GM21576 (cell line): ENCODE measurements around the gene SPECC1L.

Source experiments
- ATAC-seq: cut with Tn5 transposase; IDR thresholded peaks from one replicate; pipeline ENCODE4 v1.9.1; 2021; ENCODE audit warnings: mild to moderate bottlenecking, moderate library complexity; ENCODE audit not compliant: unreplicated experiment

SPECC1L gene

GRCh38 chr22:24393012-24393559 lies 122.5 kb downstream of the SPECC1L start:
- ATAC-seq: no peak

- ATAC-seq: no peak
These were observed 123.2 kb downstream of the SPECC1L start for GRCh38 chr22:24393848-24394247.

GRCh38 chr22:24394254-24394653 lies 123.6 kb downstream of the SPECC1L start:
- no peak for ATAC-seq

- ATAC-seq: no peak
These were observed 127.8 kb downstream of the SPECC1L start for GRCh38 chr22:24398409-24398808.

GRCh38 chr22:24400034-24400725 lies 129.5 kb downstream of the SPECC1L start:
- no peak for ATAC-seq

GRCh38 chr22:24400726-24401596 lies 130.3 kb downstream of the SPECC1L start:
- no peak for ATAC-seq

- no peak for ATAC-seq
These were observed 131.3 kb downstream of the SPECC1L start for GRCh38 chr22:24401931-24402367.

- no peak for ATAC-seq
These were observed 132.0 kb downstream of the SPECC1L start for GRCh38 chr22:24402460-24403192.

GRCh38 chr22:24403346-24403745 lies 132.7 kb downstream of the SPECC1L start:
- no peak for ATAC-seq

- ATAC-seq: no peak
These were observed 134.1 kb downstream of the SPECC1L start for GRCh38 chr22:24404561-24405275.

- ATAC-seq: no peak
These were observed 135.1 kb downstream of the SPECC1L start for GRCh38 chr22:24405631-24406321.

- no peak for ATAC-seq
These were observed 136.0 kb downstream of the SPECC1L start for GRCh38 chr22:24406322-24407277.

- ATAC-seq: no peak
These were observed 136.6 kb downstream of the SPECC1L start for GRCh38 chr22:24407278-24407665.

GRCh38 chr22:24407884-24408283 lies 137.3 kb downstream of the SPECC1L start:
- ATAC-seq: no peak

GRCh38 chr22:24408630-24409029 lies 138.0 kb downstream of the SPECC1L start:
- no peak for ATAC-seq

GRCh38 chr22:24409707-24410106 lies 139.1 kb downstream of the SPECC1L start:
- no peak for ATAC-seq

- no peak for ATAC-seq
These were observed 139.7 kb downstream of the SPECC1L start for GRCh38 chr22:24410110-24410856.
